GM06990 (cell line): Measurements from ENCODE around the gene TAL2.

Source experiments
- DNase-seq: peaks from one replicate; pipeline ENCODE4 v3.0.0-alpha.2; 2011; ENCODE audit not compliant: insufficient read length; ENCODE audit errors: extremely low read depth
- H3K27me3 ChIP-seq: replicated peaks from 2 replicates; pipeline ENCODE4 v1.6.0; 2011; ENCODE audit warnings: low read length; ENCODE audit not compliant: control insufficient read depth, insufficient read depth
- H3K36me3 ChIP-seq: 2 replicates; pipeline ENCODE4 v1.5.1; 2011; ENCODE audit warnings: low read length; ENCODE audit not compliant: control insufficient read depth, insufficient read depth
- H3K4me3 ChIP-seq: replicated peaks from 2 replicates; pipeline ENCODE4 v1.5.1; 2011; ENCODE audit warnings: low read depth, mild to moderate bottlenecking, control low read depth, low read length
- TF ChIP-seq, protein P1 (sequence below): IDR thresholded peaks from 2 replicates; pipeline ENCODE4 v1.5.1; 2011; ENCODE audit warnings: low read length, control low read depth, mild to moderate bottlenecking, inconsistent platforms; ENCODE audit not compliant: insufficient read depth, poor library complexity, severe bottlenecking

TAL2 gene

DNA sequence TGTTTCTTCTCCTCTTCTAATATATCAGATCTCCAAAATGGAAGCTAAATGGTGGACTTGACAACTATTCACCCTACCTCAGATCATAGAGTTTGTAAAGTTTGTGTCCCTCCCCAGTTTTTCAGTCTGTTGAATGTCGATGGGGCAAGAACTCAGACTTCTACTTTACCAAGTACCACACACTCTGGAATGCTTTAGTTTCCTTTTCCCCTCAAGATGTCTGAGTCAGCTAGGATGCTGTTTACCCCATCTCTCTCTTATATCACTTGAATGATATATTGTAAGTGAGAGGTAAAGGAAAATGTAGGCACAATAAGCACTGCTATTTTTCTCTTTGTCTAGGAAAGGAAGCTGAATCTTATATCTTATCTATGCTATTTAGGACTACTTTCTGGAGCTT is 25.9 kb upstream of the TAL2 start:
- DNase-seq = no peak
- Histone ChIP-seq H3K27me3 (no peaks in the 10 kb centered on the region), H3K36me3 (no peaks in the 10 kb centered on the region), H3K4me3 (no peak overlapping the region)
- TF ChIP-seq, protein P1, sequence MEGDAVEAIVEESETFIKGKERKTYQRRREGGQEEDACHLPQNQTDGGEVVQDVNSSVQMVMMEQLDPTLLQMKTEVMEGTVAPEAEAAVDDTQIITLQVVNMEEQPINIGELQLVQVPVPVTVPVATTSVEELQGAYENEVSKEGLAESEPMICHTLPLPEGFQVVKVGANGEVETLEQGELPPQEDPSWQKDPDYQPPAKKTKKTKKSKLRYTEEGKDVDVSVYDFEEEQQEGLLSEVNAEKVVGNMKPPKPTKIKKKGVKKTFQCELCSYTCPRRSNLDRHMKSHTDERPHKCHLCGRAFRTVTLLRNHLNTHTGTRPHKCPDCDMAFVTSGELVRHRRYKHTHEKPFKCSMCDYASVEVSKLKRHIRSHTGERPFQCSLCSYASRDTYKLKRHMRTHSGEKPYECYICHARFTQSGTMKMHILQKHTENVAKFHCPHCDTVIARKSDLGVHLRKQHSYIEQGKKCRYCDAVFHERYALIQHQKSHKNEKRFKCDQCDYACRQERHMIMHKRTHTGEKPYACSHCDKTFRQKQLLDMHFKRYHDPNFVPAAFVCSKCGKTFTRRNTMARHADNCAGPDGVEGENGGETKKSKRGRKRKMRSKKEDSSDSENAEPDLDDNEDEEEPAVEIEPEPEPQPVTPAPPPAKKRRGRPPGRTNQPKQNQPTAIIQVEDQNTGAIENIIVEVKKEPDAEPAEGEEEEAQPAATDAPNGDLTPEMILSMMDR = no peak

DNA sequence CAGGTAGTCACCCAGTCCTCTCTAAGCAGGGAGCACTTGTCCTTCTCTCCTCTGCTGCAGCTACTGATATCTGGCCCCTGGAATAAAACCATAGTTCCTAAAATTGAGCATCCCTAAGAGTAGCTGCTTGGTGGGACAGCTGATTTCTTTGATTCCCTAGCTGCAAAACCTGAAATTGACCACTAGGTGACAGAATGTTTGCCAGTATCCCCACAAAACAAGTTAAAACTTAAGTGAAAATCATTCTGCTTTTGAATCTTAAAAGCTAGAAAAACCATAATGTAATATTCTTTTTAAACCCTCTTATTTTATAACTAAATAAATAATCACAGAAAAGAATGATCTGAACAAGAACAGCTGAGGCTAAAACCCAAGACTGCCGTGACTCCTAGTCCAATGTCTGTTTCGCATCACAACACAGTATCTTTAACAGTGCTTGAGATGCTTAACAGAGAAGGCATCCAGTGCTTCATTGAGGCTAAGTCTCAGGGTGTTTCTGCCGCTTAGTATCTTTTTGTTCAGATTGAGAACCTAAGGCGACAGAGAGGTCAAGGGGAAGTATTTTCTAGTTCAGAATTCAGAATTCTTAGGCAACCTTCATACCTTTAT is 24.4 kb upstream of the TAL2 start:
- DNase-seq = no peak
- H3K36me3 ChIP-seq = no peaks in the 10 kb centered on the region

DNA sequence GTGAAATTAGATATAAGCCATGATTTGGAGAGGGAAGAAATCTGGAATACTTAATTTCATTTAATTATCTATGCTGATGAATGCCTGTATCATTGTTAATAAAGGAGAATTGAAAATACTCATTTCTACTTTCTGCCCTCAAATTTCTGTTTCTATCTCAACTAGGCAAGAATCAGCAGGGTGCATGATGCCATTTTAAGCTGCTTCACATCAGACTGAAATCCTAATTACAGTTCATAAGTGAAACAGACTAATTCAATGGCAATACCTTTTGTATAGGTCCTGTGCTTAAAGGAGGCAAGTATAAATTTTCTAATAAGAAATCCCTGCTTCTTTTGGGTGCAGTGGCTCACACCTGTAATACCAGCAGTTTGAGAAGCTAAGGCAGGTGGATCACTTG is 22.3 kb upstream of the TAL2 start:
- H3K27me3 ChIP-seq = no peaks in the 10 kb centered on the region
- DNase-seq = no peak
- no peaks in the 10 kb centered on the region for H3K36me3 ChIP-seq
- H3K4me3 ChIP-seq = no peak overlapping the region
- TF ChIP-seq, protein P1 = no peak

More for the DNA sequence above, 24.4 kb upstream of the TAL2 start:
- TF ChIP-seq, protein P1 = peak; percentile 68
- Histone ChIP-seq H3K27me3 (no peaks in the 10 kb centered on the region), H3K4me3 (no peak overlapping the region)

DNA sequence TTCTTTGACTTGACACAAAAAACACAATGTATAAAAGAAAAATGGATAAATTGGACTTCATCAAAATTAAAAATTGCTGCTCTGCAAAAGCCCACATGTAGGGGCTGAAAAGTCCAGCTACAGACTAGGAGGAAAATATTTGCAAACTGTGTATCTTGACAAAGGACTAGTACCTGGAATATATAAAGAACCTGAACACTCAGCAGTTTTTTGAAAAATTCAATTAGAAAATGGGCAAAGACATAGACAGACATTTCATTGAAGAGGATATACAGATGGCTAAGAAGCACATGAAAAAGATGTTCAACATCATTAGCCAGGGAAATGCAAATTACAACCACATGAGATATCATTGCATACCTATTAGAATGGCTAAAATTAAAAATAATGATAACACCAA is 18.5 kb upstream of the TAL2 start:
- Histone ChIP-seq H3K4me3 (no peak overlapping the region), H3K27me3 (no peaks in the 10 kb centered on the region), H3K36me3 (no peaks in the 10 kb centered on the region)
- TF ChIP-seq, protein P1 = no peak
- DNase-seq = no peak

GRCh38 chr9:105646879-105647594 is 15.2 kb upstream of the TAL2 start:
- no peaks in the 10 kb centered on the region for H3K27me3 ChIP-seq
- no peaks in the 10 kb centered on the region for H3K36me3 ChIP-seq
- DNase-seq = no peak
- TF ChIP-seq, protein P1 = no peak
- H3K4me3 ChIP-seq = no peak overlapping the region
